ENCODE data around the gene OR2T8.

The OR2T8 gene

GRCh38 chr1:247966532-247967204, 46.6 kb downstream of the OR2T8 start:
- no peak overlapping the region for H3K27ac ChIP-seq (ENCODE audit: poor library complexity, severe bottlenecking)
- no peak for TF ChIP-seq CTCF (IDR thresholded peaks at IDR 0.05; ENCODE audit: poor library complexity, severe bottlenecking)
- DNase-seq (ENCODE audit: low spot score) (no peak), ATAC-seq (ENCODE audit: low read depth) (no peak)
- no peaks in the 10 kb centered on the region for H3K9me3 ChIP-seq (ENCODE audit: severe bottlenecking)
- no peaks in the 10 kb centered on the region for H3K4me1 ChIP-seq (ENCODE audit: insufficient read depth, poor library complexity, severe bottlenecking)
- H3K27me3 ChIP-seq (ENCODE audit: insufficient read depth, poor library complexity, severe bottlenecking): no peaks in the 10 kb centered on the region
- no peaks in the 10 kb centered on the region for H3K36me3 ChIP-seq (ENCODE audit: low read depth)
- H3K4me3 ChIP-seq (ENCODE audit: severe bottlenecking): no peak overlapping the region

All from RWPE2 (cell line).